GM19324 (cell line): ENCODE data around the gene ARFIP1.
"Not testable (repeated sequence)": the region's sequence is repeated elsewhere in the genome, so short reads cannot be mapped to it uniquely, and the experiment has no call there.

ENCODE experiments used
- ATAC-seq: cut with Tn5 transposase; IDR thresholded peaks from one replicate; pipeline ENCODE4 v1.9.1; 2021; ENCODE audit warnings: mild to moderate bottlenecking, moderate library complexity; ENCODE audit not compliant: unreplicated experiment, low FRiP score

ARFIP1 gene

GRCh38 chr4:152779513-152780266, at the start of gene ARFIP1, which contains the start of gene TIGD4:
Gene ARFIP1 (plus strand): TSS chr4:152779954. CDS start chr4:152829634, 49,680 bp downstream.
Gene TIGD4 (minus strand): TSS chr4:152779730. CDS start chr4:152771004, 8,726 bp downstream.
- peak; percentile 98 for ATAC-seq

- ATAC-seq = no peak
Measured at GRCh38 chr4:152731997-152732396, 47.8 kb upstream of the ARFIP1 start.

- no peak for ATAC-seq
Measured at GRCh38 chr4:152734015-152734698, 45.6 kb upstream of the ARFIP1 start.

- no peak for ATAC-seq
Measured at GRCh38 chr4:152734699-152735050, 45.1 kb upstream of the ARFIP1 start.

- no peak for ATAC-seq
Measured at GRCh38 chr4:152735396-152735859, 44.3 kb upstream of the ARFIP1 start.

GRCh38 chr4:152735906-152736305, 43.8 kb upstream of the ARFIP1 start:
- ATAC-seq = no peak

- ATAC-seq = no peak
Measured at GRCh38 chr4:152738827-152739226, 40.9 kb upstream of the ARFIP1 start.

GRCh38 chr4:152747444-152747843, 32.3 kb upstream of the ARFIP1 start:
- ATAC-seq = no peak

GRCh38 chr4:152748619-152749018, 31.1 kb upstream of the ARFIP1 start:
- no peak for ATAC-seq

GRCh38 chr4:152763796-152764195, 16.0 kb upstream of the ARFIP1 start:
- no peak for ATAC-seq

GRCh38 chr4:152765069-152765737, 14.6 kb upstream of the ARFIP1 start:
- ATAC-seq = not testable (repeated sequence)

GRCh38 chr4:152771741-152772533, 7.8 kb upstream of the ARFIP1 start:
- ATAC-seq = no peak

- ATAC-seq = no peak
Measured at GRCh38 chr4:152773339-152773738, 6.4 kb upstream of the ARFIP1 start.

GRCh38 chr4:152773953-152774352, 5.8 kb upstream of the ARFIP1 start:
- ATAC-seq = no peak

GRCh38 chr4:152776352-152776751, 3.4 kb upstream of the ARFIP1 start:
- no peak for ATAC-seq

GRCh38 chr4:152777488-152777887, 2.3 kb upstream of the ARFIP1 start:
- ATAC-seq = no peak

- ATAC-seq = no peak
Measured at GRCh38 chr4:152778656-152779512, 870 bp upstream of the ARFIP1 start.

GRCh38 chr4:152780267-152780778, 569 bp downstream of the ARFIP1 start:
- ATAC-seq = no peak
